ENCODE measurements around the gene STK11IP. TPM values are rescaled to one million over a fixed set of nuclear protein-coding genes. Genes with fewer than 3 reads are reported as not detected.

STK11IP gene
- total and polyA plus RNA-seq, 8 donors: 24.5 to 36.6 (median 29.2) TPM

DNA sequence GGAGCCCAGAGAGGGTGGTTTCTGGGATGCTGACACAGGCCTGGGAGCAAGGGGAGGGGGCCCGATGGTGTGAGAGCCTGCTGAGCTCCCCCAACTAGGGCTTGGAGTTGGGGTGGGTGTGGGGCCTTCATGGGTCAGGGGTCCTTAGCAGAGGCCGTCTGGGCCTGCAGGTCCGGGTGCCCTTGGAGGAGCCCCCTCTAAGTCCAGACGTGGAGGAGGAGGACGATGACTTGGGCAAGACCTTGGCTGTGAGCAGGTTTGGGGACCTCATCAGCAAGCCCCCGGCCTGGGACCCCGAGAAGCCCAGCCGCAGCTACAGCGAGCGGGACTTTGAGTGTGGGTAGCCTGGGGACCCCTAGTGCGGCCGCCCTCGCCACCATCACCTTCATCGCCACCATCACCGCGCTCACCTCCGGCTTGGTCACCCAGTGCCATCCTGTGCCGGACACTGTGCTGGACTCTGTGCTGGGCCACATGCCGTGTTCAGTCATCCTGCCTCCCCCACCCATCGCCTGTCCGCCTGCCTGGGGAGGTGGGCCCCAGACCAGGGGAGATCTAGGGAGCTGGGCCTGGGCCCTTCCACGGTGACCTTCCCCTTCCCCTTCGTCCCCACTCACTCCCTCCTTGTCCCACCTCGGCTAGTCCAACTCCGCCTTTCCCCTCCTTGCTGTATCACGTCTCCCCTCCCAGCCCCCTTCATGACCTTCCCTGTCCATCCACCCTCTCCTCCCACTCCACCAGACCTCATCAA, 30.8 kb downstream of the STK11IP start:
- H3K9me3 ChIP-seq: no peaks in the 10 kb centered on the region
- TF ChIP-seq, protein P1, sequence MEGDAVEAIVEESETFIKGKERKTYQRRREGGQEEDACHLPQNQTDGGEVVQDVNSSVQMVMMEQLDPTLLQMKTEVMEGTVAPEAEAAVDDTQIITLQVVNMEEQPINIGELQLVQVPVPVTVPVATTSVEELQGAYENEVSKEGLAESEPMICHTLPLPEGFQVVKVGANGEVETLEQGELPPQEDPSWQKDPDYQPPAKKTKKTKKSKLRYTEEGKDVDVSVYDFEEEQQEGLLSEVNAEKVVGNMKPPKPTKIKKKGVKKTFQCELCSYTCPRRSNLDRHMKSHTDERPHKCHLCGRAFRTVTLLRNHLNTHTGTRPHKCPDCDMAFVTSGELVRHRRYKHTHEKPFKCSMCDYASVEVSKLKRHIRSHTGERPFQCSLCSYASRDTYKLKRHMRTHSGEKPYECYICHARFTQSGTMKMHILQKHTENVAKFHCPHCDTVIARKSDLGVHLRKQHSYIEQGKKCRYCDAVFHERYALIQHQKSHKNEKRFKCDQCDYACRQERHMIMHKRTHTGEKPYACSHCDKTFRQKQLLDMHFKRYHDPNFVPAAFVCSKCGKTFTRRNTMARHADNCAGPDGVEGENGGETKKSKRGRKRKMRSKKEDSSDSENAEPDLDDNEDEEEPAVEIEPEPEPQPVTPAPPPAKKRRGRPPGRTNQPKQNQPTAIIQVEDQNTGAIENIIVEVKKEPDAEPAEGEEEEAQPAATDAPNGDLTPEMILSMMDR (IDR thresholded peaks at IDR 0.05): no peak
- H3K27ac ChIP-seq: no peak overlapping the region
- H3K4me3 ChIP-seq: peak overlapping the region in 1 of 2 donors; percentile 32
- H3K27me3 ChIP-seq: peaks cover 0 to 57% of the 10 kb centered on the region in 2 donors
- ATAC-seq: no peak
- peak in 1 of 4 donors; percentile 76 for DNase-seq
- H3K36me3 ChIP-seq: no peaks in the 10 kb centered on the region
- peaks cover 6 to 7% of the 10 kb centered on the region in 2 donors for H3K4me1 ChIP-seq
- intact Hi-C loops (cut with DNase I): no loop called here

DNA sequence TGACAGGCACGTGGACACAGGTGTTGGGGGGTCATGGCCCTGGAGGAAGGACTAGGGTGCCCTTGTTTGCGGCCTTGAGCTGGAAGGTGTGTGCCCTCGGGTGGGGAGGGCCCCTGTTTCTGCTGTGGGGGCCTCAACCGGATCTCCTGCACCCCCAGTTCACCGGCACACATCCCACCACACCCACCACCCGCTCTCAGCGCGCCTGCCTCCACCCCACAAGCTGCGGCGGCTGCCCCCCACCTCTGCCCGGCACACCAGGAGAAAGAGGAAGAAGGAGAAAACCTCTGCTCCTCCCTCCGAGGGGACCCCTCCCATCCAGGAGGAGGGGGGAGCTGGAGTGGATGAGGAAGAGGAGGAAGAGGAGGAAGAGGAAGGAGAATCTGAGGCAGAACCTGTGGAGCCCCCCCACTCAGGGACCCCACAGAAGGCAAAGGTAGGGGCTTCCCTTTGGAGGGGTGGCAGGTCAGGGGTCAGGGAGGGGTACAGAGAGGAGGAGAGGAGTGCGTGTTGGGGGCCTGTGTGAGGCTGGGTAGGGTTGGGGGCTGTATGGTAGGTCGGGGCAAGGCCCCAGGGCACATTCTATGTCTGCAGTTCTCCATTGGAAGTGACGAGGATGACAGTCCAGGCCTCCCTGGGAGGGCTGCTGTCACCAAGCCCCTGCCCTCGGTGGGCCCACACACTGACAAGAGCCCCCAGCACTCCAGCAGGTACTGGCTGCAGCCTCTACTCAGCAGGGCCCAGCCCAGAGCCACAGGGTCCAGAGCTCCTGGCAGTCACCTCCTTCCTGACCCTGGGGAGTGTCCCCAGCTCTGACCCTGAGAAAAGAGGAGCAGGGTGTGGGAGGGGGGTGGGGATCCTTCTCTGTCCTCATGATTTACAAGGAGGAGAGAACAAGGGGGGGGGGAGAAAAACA, 31.6 kb downstream of the STK11IP start:
- TF ChIP-seq, protein P1 (IDR thresholded peaks at IDR 0.05): no peak
- intact Hi-C loops (cut with DNase I): no loop called here
- ATAC-seq (no peak), DNase-seq (peak in 1 of 4 donors; percentile 51)
- Histone ChIP-seq H3K27me3 (peaks cover 0 to 57% of the 10 kb centered on the region in 2 donors), H3K9me3 (no peaks in the 10 kb centered on the region), H3K36me3 (no peaks in the 10 kb centered on the region), H3K4me3 (no peak overlapping the region), H3K4me1 (peaks cover 6 to 7% of the 10 kb centered on the region in 2 donors), H3K27ac (no peak overlapping the region)

DNA sequence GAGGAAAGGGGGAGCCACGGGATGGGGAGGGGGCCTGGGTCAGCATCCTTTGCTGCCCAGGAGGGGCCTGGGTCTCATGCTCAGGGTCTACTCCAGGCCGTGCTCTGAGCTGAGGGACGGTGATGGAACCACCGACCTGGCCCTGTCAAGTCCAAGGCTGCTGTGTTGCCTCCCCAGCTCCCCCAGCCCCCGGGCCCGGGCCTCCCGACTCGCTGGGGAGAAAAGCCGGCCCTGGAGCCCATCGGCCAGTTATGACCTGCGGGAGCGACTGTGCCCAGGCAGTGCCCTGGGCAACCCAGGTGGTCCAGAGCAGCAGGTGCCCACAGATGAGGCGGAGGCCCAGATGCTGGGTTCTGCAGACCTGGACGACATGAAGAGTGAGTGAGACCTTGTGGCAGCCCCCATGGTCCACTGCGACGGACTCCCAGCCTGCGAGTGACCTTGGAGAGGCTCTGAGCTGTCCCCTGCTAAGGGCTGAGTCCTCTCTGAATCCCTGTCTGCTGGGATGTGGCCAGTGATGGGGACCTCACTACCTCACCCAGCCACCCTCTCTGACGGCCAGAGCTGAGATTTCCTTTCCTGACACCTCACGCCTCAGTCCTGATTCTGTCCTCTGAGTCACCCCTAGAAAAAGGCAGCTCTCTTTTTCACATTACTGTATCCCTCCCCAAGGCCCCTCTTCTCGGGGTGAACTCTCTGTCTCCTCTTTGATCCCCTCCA, 32.5 kb downstream of the STK11IP start:
- H3K36me3 ChIP-seq: no peaks in the 10 kb centered on the region
- ATAC-seq (no peak), DNase-seq (peak in 1 of 4 donors; percentile 78)
- H3K4me1 ChIP-seq: peaks cover 6 to 7% of the 10 kb centered on the region in 2 donors
- no peak overlapping the region for H3K4me3 ChIP-seq
- H3K9me3 ChIP-seq: no peaks in the 10 kb centered on the region
- H3K27me3 ChIP-seq: peaks cover 0 to 57% of the 10 kb centered on the region in 2 donors
- intact Hi-C loops (cut with DNase I): no loop called here
- no peak overlapping the region for H3K27ac ChIP-seq
- TF ChIP-seq, protein P1 (IDR thresholded peaks at IDR 0.05): no peak

DNA sequence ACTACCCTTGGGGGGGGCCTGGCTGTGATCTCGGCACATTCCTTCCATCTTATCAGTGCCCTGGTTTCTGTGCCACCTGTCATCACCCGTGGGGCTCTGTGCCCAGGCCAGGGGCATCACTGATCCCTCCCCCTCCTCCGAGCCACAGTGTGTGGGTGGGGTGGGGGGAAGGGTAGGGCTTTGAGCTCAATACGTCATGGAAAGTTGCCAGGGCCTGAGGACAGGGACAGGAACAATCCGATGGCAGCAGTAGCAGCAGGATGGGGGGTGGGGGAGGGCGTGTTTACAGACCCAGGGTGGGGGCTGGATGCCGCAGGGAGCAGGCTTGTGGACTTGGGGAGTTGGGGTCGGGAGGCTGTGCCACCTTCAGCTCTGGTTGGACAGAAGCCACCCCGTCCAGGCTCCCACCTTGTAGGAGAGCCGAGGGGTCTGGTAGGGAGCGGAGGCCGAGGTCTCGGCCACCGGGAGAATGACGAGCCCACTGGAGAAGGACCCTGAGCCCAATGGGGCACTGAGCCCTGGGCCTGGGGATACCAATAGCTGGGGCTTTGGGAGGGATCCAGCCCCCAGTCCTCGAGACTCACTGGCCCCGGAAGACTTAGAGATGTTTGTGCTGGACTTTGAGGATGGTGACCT, 33.2 kb downstream of the STK11IP start:
- Histone ChIP-seq H3K4me3 (no peak overlapping the region), H3K9me3 (no peaks in the 10 kb centered on the region), H3K4me1 (peaks cover 6 to 7% of the 10 kb centered on the region in 2 donors), H3K36me3 (no peaks in the 10 kb centered on the region), H3K27me3 (peaks cover 0 to 50% of the 10 kb centered on the region in 2 donors), H3K27ac (no peak overlapping the region)
- intact Hi-C loops (cut with DNase I): no loop called here
- DNase-seq: peak in 1 of 4 donors; percentile 58
- no peak for ATAC-seq
- TF ChIP-seq, protein P1 (IDR thresholded peaks at IDR 0.05): no peak

All from left lung (tissue), 10 donors.